ENCODE measurements around the gene PPP2R2B. TPM values are rescaled to one million over a fixed set of nuclear protein-coding genes. Genes with fewer than 3 reads are reported as not detected.

Gene PPP2R2B
- total RNA-seq, 1 donor, result not detected

- DNase-seq (ENCODE audit: insufficient read length, low spot score, missing footprints), result no peak
- H3K4me1 ChIP-seq (ENCODE audit: insufficient read depth, low read length), result no peaks in the 10 kb centered on the region
- no peaks in the 10 kb centered on the region for H3K27me3 ChIP-seq (ENCODE audit: insufficient read depth, low read length)
- H3K4me2 ChIP-seq (ENCODE audit: insufficient read depth, low read length), result no peak overlapping the region
- H3K9me3 ChIP-seq (ENCODE audit: low read depth, low read length), result no peaks in the 10 kb centered on the region
- H3K4me3 ChIP-seq (ENCODE audit: insufficient read depth, low read length), result no peak overlapping the region
- H2AFZ ChIP-seq (ENCODE audit: low read length), result no peak overlapping the region
- H3K79me2 ChIP-seq (ENCODE audit: insufficient read depth, low read length), result no peaks in the 10 kb centered on the region
- H4K20me1 ChIP-seq (ENCODE audit: insufficient read depth, low read length), result no peaks in the 10 kb centered on the region
- H3K27ac ChIP-seq (ENCODE audit: low read depth, low read length), result no peak overlapping the region
- no peak for TF ChIP-seq CTCF (IDR thresholded peaks at IDR 0.05; ENCODE audit: extremely low read depth, low read depth, low read length)
- H3K36me3 ChIP-seq (ENCODE audit: insufficient read depth, low read length), result no peaks in the 10 kb centered on the region
Measured at GRCh38 chr5:146849694-146850303, 28.8 kb downstream of the PPP2R2B start.

GRCh38 chr5:146848133-146848532 is 30.4 kb downstream of the PPP2R2B start:
- H3K9me3 ChIP-seq (ENCODE audit: low read depth, low read length), result no peaks in the 10 kb centered on the region
- no peak overlapping the region for H3K4me3 ChIP-seq (ENCODE audit: insufficient read depth, low read length)

GRCh38 chr5:146840016-146840415 is 38.5 kb downstream of the PPP2R2B start:
- no peak overlapping the region for H3K4me2 ChIP-seq (ENCODE audit: insufficient read depth, low read length)
- no peaks in the 10 kb centered on the region for H3K4me1 ChIP-seq (ENCODE audit: insufficient read depth, low read length)
- no peak overlapping the region for H3K27ac ChIP-seq (ENCODE audit: low read depth, low read length)
- no peak overlapping the region for H3K4me3 ChIP-seq (ENCODE audit: insufficient read depth, low read length)
- H3K79me2 ChIP-seq (ENCODE audit: insufficient read depth, low read length), result no peaks in the 10 kb centered on the region
- H2AFZ ChIP-seq (ENCODE audit: low read length), result no peak overlapping the region
- no peak for DNase-seq (ENCODE audit: insufficient read length, low spot score, missing footprints)
- TF ChIP-seq CTCF (IDR thresholded peaks at IDR 0.05; ENCODE audit: extremely low read depth, low read depth, low read length), result no peak
- H3K36me3 ChIP-seq (ENCODE audit: insufficient read depth, low read length), result no peaks in the 10 kb centered on the region
- H4K20me1 ChIP-seq (ENCODE audit: insufficient read depth, low read length), result no peaks in the 10 kb centered on the region
- H3K27me3 ChIP-seq (ENCODE audit: insufficient read depth, low read length), result no peaks in the 10 kb centered on the region
- no peaks in the 10 kb centered on the region for H3K9me3 ChIP-seq (ENCODE audit: low read depth, low read length)

More at GRCh38 chr5:146848133-146848532, 30.4 kb downstream of the PPP2R2B start:
- DNase-seq (ENCODE audit: insufficient read length, low spot score, missing footprints), result no peak
- H3K79me2 ChIP-seq (ENCODE audit: insufficient read depth, low read length), result no peaks in the 10 kb centered on the region
- no peaks in the 10 kb centered on the region for H4K20me1 ChIP-seq (ENCODE audit: insufficient read depth, low read length)
- H2AFZ ChIP-seq (ENCODE audit: low read length), result no peak overlapping the region
- H3K27me3 ChIP-seq (ENCODE audit: insufficient read depth, low read length), result no peaks in the 10 kb centered on the region
- no peak overlapping the region for H3K27ac ChIP-seq (ENCODE audit: low read depth, low read length)
- H3K36me3 ChIP-seq (ENCODE audit: insufficient read depth, low read length), result no peaks in the 10 kb centered on the region
- no peaks in the 10 kb centered on the region for H3K4me1 ChIP-seq (ENCODE audit: insufficient read depth, low read length)
- no peak overlapping the region for H3K4me2 ChIP-seq (ENCODE audit: insufficient read depth, low read length)
- TF ChIP-seq CTCF (IDR thresholded peaks at IDR 0.05; ENCODE audit: extremely low read depth, low read depth, low read length), result no peak

GRCh38 chr5:146836226-146836842 is 42.2 kb downstream of the PPP2R2B start:
- Histone ChIP-seq H3K27ac (ENCODE audit: low read depth, low read length) (no peak overlapping the region), H3K79me2 (ENCODE audit: insufficient read depth, low read length) (no peaks in the 10 kb centered on the region), H3K27me3 (ENCODE audit: insufficient read depth, low read length) (no peaks in the 10 kb centered on the region), H3K4me2 (ENCODE audit: insufficient read depth, low read length) (no peak overlapping the region), H4K20me1 (ENCODE audit: insufficient read depth, low read length) (no peaks in the 10 kb centered on the region), H3K4me3 (ENCODE audit: insufficient read depth, low read length) (no peak overlapping the region), H3K36me3 (ENCODE audit: insufficient read depth, low read length) (no peaks in the 10 kb centered on the region), H3K9me3 (ENCODE audit: low read depth, low read length) (no peaks in the 10 kb centered on the region), H3K4me1 (ENCODE audit: insufficient read depth, low read length) (no peaks in the 10 kb centered on the region), H2AFZ (ENCODE audit: low read length) (no peak overlapping the region)
- no peak for DNase-seq (ENCODE audit: insufficient read length, low spot score, missing footprints)
- TF ChIP-seq CTCF (IDR thresholded peaks at IDR 0.05; ENCODE audit: extremely low read depth, low read depth, low read length), result no peak

Measured in osteoblast (primary cell).